HG03378 (cell line): ENCODE results near the gene MAPK8.

ENCODE experiments used
- ATAC-seq: cut with Tn5 transposase; IDR thresholded peaks from one replicate; pipeline ENCODE4 v1.9.1; 2021; ENCODE audit warnings: mild to moderate bottlenecking, moderate library complexity; ENCODE audit not compliant: unreplicated experiment

Gene MAPK8

GRCh38 chr10:48456808-48457761 is 150.6 kb downstream of the MAPK8 start:
- ATAC-seq: no peak

- ATAC-seq: no peak
Measured at GRCh38 chr10:48457949-48458661, 151.6 kb downstream of the MAPK8 start.

- no peak for ATAC-seq
Measured at GRCh38 chr10:48458662-48459048, 152.2 kb downstream of the MAPK8 start.

- no peak for ATAC-seq
Measured at GRCh38 chr10:48459270-48460150, 153.0 kb downstream of the MAPK8 start.

- ATAC-seq: no peak
Measured at GRCh38 chr10:48460182-48460581, 153.7 kb downstream of the MAPK8 start.

- ATAC-seq: no peak
Measured at GRCh38 chr10:48461623-48462481, 155.4 kb downstream of the MAPK8 start.

GRCh38 chr10:48462482-48463020 is 156.1 kb downstream of the MAPK8 start:
- no peak for ATAC-seq

- ATAC-seq: no peak
Measured at GRCh38 chr10:48463318-48464003, 157.0 kb downstream of the MAPK8 start.

- ATAC-seq: no peak
Measured at GRCh38 chr10:48464121-48464870, 157.8 kb downstream of the MAPK8 start.

GRCh38 chr10:48464871-48465736 is 158.6 kb downstream of the MAPK8 start:
- no peak for ATAC-seq

GRCh38 chr10:48465860-48466521 is 159.5 kb downstream of the MAPK8 start:
- no peak for ATAC-seq

- ATAC-seq: no peak
Measured at GRCh38 chr10:48466611-48467240, 160.2 kb downstream of the MAPK8 start.

GRCh38 chr10:48467669-48468068 is 161.2 kb downstream of the MAPK8 start:
- no peak for ATAC-seq

GRCh38 chr10:48468130-48468790 is 161.8 kb downstream of the MAPK8 start:
- no peak for ATAC-seq

GRCh38 chr10:48468866-48469511 is 162.5 kb downstream of the MAPK8 start:
- no peak for ATAC-seq
